HG02763 (cell line): ENCODE data around the gene BPIFB3.

Source experiments
- ATAC-seq: cut with Tn5 transposase; IDR thresholded peaks from one replicate; pipeline ENCODE4 v1.9.1; 2021; ENCODE audit warnings: mild to moderate bottlenecking, moderate library complexity; ENCODE audit not compliant: unreplicated experiment

Gene BPIFB3

GRCh38 chr20:33015700-33016580, 37.8 kb upstream of the BPIFB3 start:
- no peak for ATAC-seq

GRCh38 chr20:33016581-33017109, 37.1 kb upstream of the BPIFB3 start:
- ATAC-seq: no peak

GRCh38 chr20:33017542-33017941, 36.2 kb upstream of the BPIFB3 start:
- ATAC-seq: no peak

GRCh38 chr20:33018169-33018931, 35.4 kb upstream of the BPIFB3 start:
- no peak for ATAC-seq

DNA sequence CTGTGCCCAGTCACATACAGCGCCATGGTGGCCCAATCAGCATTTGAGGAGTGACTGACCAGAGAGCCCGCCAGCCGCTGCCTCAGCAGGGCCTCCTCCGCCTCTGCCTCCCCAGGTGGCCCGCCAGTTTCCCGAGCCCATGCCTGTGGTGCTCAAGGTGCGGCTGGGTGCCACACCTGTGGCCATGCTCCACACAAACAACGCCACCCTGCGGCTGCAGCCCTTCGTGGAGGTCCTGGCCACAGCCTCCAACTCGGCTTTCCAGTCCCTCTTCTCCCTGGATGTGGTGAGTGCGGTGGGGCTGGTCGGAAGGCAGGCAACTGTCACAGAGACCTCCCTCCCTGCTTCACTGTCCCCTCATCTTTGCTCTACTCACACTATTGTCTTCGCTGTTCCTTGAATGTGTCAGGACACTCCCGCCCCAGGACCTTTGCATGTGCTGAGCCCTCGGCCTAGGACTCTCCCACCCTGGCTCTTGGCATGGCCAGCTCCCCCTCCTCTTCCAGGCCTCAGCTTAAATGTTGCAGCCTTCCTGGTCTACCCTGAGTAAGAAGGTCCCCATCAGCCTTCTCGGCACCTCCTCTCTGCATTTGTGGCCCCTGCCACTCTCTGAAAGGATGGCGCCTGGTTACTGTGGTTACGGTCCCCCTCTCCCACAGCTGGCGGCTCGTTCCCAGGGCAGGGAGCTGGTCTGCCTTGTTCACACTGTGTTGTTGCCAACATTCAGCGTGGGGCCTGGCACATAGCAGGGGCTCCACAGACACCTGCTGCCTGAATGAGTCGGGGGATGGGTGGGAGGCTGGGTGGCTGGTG, 34.0 kb upstream of the BPIFB3 start:
- no peak for ATAC-seq

DNA sequence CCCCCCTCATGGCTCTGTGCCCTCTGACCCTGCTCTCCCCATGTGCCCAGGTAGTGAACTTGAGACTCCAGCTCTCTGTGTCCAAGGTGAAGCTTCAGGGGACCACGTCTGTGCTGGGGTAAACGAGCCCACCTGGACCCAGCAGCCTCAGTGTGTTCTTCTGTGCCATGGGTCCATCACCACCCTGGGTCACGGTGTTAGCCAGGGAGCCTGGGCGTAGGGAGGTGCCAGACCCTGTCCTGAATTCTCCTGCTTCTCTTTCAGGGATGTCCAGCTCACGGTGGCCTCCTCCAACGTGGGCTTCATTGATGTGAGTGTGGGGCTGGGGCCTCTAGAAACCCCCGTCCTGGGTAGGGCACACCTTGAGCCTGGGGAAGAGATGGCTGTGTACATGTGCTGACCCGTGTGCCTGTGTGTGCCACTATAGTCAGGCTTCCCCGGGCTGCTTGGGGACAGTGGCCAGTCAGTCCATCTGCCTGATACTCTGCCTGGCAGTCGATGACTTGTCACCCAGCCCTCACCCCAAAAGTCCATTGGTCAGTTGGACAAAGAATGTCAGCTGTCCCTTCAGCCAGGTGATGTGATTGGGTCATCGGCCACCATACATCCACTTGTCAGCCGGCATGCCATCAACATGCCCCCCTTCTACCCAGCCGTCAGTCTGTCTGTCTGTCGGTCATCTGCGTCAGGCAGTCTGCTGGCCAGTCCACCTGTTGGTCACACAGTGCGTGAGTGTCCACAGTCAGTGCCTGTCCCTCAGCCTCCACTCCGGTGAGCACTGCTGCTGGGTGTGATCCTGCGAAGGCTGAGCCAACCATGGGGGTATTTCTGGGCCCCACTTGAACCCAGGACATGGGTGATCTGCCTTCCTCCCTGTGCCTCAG, 33.2 kb upstream of the BPIFB3 start:
- no peak for ATAC-seq

- ATAC-seq: no peak
Measured at GRCh38 chr20:33021879-33022278, 31.8 kb upstream of the BPIFB3 start.

DNA sequence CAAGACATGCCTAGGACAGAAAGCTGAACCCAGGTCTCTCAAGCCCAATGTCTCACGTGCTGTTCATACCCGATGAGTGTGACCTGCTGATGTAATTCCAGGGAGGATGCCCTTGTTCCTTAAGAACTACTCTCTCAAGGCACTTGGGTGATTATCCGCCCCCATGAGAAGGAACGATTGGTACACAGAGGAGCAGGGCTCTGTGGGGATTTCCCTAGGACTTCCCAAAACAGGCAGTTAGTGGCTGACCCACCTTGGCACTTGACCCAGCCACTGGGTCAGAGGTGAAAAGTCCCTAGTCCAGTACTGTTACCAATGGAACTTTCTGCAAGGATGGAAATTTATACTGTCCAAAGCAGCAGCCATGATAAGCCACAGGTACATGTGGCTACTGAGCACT, 31.4 kb upstream of the BPIFB3 start:
- ATAC-seq: no peak

GRCh38 chr20:33022694-33023438, 30.8 kb upstream of the BPIFB3 start:
- ATAC-seq: no peak

- ATAC-seq: no peak
Measured at GRCh38 chr20:33023439-33024242, 30.1 kb upstream of the BPIFB3 start.

- ATAC-seq: no peak
Measured at GRCh38 chr20:33024243-33024560, 29.5 kb upstream of the BPIFB3 start.

GRCh38 chr20:33024609-33025317, 28.9 kb upstream of the BPIFB3 start:
- ATAC-seq: no peak

DNA sequence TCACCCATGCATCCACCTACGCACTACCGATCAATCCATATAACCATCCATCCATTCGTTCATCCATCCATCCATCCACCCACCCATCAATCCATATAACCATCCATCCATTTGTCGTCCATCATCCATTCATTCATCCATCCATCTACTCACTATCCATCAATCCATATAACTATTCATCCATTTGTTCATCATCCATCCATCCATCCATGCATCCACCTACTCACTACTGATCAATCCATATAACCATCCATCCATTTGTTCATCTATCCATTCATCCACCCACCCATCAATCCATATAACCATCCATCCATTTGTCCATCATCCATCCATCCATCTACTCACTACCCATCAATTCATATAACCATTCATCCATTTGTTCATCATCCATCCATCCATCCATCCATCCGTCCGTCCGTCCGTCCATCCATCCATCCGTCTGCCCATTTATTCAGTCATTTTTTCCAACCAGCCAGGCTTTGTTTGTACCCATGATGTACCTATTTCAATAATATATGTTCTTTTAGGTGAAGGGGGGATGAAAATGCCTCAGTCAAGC, 28.3 kb upstream of the BPIFB3 start:
- ATAC-seq: no peak

- ATAC-seq: no peak
Measured at GRCh38 chr20:33026072-33026778, 27.5 kb upstream of the BPIFB3 start.

- ATAC-seq: no peak
Measured at GRCh38 chr20:33026779-33027759, 26.6 kb upstream of the BPIFB3 start.
